ENCODE data around the gene ZC3H12D.
"Not testable (repeated sequence)": the region's sequence is repeated elsewhere in the genome, so short reads cannot be mapped to it uniquely, and the experiment has no call there.

The ZC3H12D gene

DNA sequence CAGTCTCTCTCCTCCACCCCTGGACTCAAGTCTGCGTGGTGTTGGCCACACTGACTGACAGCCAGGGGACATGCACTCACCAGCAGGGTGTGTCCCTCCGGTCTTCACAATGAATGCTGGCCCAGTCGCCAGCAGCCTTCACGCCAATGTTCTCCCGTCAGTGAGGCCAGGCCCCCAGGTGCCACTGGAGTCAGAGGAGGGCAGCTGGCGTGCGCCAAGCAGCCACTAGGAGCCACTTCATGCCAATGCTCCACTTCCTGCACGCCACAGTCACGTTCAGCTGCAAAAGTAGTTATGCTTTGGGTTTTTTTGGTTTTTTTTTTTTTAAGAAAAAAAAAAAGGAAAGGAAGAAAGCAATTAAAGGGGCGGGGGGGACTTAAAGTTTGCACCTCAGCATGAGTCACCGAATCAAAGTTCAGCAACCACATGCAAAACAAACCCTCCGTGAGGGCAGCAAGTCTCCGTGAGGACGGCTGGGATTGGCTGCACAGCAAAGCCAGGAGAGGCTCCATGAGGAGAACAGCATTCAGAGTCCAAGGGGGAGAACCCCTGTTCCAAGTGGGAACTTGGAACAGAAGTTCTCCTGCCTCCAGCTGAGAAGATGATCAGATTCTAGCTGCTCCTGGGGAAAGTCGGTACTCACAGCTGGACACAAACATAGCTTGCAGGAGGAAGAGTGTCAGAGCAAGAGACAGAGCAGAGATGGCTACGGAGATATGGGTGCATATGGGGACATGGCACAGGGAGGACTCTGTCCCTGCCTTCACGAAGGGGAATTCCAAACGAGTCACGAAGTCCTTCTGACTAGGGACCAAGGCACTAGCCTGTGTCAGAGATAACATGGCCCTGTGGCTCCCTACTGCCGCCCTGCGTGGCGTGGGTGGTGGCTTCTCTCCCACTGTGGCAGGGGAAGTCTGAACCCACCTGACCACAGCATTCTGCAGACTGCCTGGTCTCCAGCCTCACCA is at the start of gene ZC3H12D:
Gene ZC3H12D, minus strand, starts transcription at position 282 of the 968 bp plus-strand sequence. CDS start 10,471 bp downstream, outside the sequence.
- no peak for DNase-seq

DNA sequence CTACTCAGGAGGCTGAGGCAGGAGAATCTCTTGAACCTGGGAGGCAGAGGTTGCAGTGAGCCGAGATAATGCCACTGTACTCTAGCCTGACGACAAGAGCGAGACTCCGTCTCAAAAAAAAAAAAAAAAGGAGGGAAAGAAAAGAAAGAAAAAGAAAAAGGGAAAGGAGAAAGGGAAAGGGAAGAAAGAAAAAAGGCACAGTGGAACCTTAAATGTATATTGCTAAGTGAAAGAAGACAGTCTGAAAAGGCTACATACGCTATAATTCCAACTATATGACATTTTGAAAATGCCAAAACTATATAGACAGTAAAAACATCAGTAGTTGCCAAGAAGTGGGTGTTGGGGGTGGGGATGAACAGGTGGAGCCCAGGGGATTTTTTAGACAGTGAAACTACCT is 44.8 kb upstream of the ZC3H12D start:
- DNase-seq, result no peak

DNA sequence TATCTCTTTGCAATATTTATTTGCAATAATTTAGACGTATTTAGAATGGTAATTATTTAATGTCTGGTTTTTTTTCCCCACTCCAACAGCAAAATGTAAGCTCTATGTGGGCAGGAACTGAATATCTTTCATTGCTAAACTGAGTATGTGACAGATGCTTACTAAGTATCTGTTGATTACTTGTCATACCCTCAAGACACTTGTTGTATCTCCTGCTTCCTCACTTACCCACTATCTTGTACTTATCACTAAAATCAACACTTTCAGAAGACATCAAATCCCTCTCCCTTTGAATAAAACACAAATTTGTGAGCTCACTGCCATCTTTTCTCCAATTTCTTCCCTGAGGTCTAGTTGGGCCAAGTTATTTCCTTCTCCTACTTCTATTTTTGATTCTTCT is 30.7 kb upstream of the ZC3H12D start:
- DNase-seq, result no peak

DNA sequence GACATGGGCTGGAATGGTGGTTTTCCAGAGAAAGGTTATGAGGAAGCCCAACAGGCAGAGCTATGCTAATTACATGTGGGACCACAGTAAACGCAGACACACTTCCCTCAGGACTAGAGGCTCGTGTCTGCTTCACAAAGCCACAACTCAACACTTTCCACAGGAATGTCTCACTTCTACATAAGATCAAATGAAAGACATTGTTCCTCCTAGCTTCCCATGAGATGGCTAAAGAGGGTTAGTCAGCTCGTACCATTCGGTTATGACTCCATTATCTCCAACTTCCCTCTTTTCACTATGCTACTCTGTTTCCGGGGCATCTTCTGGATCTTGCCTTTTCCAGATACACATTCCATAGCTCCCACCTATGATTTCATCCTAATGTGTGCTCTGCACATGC is 29.1 kb upstream of the ZC3H12D start:
- DNase-seq, result no peak

DNA sequence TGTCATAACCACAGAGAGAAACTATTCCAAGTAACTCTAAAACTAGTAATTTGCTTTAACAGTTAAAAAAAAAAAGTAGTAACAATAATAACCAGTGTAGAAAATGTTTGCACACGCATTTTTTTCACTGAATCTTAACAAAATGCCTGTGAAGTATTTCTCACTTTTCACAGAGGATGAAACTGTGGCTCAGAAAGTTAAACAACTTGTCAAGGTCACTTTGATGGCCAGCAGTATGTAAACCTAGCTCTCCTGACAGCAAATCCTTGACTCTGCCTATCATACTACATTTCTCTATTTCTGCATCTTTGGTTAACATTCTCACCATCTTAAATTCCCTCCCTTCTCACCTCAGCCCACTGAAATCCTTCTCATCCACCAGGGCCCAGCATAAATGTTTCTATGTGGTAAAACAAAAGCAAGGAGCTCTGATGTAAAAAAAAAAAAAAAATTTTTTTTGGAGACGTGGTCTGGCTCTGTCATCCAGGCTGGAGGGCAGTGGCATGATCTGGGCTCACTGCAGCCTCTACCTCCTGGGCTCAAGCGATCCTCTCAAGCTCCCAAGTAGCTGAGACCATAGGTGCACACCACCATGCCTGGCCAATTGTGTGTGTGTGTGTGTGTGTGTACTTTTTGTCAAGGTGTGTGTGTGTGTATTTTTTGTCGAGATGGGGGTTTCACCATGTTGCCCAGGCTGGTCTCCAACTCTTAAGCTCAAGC is 26.1 kb upstream of the ZC3H12D start:
- no peak for DNase-seq

DNA sequence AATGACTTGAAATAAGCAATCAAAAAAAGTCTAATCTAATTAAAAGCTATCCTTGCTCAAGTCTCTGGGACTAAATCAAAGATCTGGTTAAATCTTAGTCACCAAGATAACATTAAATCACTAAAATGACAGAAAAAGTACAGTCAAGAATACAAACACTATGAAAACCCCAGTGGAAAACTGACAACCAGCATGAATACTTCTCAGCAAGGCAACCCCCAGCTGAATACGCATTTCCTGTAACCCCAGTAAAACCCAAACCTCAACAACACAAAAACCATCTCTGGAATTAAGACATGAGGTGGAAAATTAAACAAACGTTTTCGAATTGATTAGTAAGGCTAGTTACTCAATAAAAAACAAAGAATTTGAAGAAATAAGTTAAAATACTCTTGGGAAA is 23.7 kb upstream of the ZC3H12D start:
- DNase-seq, result no peak

DNA sequence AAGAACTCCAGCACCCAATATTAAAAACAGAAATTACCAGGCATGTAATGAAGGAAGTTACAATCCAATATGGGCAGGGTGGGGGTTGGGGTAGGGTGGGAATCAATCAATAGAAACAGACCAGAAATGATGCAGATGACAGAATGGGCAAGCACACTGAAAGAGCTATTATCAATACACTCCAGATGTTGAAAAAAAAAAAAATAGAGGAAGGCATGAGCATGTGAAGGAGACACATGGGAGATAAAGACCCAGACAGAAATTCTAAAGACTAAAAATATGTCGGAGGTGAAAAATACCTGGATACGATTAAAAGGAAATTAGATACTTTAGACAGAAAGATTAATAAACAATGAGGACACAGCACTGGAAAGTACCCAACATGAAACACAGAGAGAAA is 19.1 kb upstream of the ZC3H12D start:
- no peak for DNase-seq

DNA sequence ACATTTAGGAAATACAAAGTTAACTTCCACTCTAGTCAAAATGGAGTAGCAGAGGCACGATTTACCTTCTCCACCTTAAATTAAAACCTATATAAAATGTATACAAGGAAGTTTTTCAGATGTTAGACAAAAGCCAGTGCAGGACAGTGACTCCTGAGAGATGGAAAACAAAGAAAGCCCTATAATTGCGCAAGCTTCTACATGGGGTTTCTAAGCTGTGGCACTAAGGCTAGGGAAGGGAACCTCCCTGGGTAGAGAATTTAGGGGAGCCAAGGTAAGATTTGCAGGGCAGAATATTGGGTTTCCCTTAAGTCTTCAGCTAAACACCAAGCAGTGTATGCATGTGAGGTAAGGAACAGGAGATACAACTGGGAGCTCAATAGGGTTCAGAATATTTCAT is 18.5 kb upstream of the ZC3H12D start:
- no peak for DNase-seq

DNA sequence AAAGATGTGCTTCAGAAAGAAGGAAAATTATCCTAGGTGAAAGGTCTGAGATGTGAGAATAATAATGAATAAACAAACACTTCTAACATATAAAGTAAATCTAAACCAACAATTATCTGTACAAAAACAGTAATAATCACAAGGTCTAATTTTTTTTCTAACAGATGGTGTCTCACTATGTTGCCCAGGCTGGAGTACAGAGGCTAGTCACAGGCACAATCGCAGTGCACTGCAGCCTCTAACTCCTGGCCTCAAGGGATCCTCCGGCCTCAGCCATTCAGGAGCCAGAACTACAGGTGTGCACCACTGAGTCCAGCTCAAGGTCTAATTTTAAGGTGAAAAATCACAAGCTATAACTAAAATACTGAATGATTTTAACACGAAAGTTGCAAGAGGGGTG is 17.0 kb upstream of the ZC3H12D start:
- no peak for DNase-seq

DNA sequence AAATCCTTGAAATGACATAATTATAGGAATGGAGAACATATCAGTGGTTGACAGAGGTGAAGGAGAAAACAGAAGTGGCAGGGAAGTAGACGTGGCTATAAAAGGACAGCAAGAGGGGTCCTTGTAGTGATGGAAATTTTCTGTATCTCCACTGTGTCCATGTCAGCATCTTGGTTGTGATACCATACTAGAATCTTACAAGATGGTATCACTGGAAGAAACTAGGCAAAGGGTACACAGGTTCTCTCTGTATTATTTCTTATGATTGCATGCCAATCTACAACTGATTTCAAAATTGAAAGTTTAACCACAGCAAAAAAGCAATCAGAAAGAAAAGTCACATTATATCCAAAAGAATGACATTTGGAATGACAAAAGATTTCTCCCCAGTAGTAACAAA is 16.4 kb upstream of the ZC3H12D start:
- DNase-seq, result no peak

DNA sequence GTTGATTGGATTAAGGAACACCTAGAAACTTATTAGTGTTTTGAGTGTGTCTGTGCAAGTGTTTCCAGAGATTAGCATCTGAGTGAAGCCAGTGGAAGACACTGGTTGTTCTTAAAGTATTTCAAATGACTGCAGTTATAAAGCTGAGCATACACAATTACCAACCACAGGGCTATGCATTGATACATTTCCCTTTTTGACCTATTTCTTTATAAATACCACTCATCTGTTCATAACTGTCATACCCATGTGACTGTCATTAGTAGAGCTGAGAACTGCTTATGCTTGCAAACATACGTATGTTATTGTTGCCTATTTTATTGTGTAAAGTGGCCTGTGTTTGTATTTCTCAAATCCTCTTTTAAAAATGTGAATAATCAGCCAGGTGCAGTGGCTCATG is 15.3 kb upstream of the ZC3H12D start:
- DNase-seq, result no peak

DNA sequence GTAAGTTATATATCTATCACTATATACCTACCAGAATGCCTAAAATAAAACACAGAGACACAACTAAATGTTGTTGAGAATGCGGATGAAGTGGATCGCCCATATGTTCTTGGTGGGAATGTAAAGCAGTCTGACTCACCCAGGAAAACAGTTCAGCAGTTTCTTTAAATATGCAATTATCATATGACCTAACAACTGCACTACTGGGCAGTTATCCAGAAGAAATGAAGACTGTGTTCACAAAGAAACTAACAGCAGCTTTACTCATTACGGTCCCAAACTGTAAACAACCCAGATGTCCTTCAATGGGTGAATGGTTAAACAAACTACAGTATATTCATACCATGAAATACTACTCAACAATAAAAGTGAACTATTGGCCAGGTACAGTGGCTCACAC is 14.3 kb upstream of the ZC3H12D start:
- no peak for DNase-seq

DNA sequence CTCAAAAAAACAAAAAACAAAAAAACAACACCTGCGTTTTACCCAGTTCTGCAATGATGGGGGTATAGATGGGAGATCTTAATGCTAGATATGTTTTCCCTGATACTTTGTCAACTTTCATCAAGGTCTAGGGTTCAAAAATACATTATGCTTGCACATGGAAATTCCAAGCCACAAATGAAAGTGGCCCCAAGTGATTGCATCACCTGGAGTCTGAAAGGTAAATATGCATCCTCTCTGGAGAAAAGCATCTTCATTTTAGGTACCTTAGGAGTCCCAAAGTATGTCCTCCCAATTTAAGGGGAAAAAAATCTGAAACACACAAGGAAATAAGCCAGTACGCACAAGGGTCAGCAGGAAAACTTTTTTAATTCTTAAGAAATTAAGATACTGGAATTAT is 12.6 kb upstream of the ZC3H12D start:
- DNase-seq, result no peak

DNA sequence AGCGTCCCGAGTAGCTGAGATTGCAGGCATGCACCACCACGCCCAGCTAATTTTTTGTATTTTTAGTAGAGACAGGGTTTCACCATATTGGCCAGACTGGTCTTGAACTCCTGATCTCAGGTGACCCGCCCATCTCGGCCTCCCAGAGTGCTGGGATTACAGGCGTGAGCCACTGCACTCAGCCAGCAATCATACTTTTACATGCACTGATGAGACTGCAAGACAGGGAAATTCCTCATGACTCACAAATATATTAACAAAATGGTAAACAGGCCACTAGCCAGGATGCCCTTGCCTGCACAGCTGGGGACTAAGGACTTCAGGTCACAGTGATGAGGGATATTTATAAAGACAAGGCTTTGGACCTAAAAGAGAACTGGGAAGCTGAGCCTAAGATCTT is 11.8 kb upstream of the ZC3H12D start:
- DNase-seq, result not testable (repeated sequence)

DNA sequence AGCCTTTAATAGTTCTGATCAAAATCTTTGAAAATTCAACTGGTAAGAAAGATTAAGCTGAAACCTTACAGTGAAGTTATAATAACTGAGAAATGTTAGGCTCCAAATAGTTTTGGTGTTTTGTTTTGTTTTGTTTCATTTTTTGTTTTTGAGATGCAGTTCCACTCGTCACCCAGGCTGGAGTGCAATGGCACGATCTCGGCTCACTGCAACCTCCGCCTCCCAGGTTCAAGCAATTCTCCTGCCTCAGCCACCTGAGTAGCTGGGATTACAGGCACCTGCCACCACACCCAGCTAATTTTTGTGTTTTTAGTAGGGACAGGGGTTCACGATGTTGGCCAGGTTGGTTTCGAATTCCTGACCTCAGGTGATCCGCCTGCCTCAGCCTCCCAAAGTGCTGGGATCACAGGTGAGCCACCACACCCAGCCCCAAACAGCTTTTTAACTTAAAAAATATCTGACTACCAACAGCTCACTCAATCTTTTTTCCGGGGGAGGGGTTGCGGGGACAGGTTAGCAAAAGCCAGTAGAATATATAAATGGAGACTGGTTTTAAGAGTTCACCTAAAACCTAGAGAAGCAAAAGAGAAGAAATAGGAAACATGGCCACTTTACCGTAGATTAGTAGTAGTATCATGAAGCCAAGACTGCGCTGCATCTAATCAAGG is 10.7 kb upstream of the ZC3H12D start:
- not testable (repeated sequence) for DNase-seq

DNA sequence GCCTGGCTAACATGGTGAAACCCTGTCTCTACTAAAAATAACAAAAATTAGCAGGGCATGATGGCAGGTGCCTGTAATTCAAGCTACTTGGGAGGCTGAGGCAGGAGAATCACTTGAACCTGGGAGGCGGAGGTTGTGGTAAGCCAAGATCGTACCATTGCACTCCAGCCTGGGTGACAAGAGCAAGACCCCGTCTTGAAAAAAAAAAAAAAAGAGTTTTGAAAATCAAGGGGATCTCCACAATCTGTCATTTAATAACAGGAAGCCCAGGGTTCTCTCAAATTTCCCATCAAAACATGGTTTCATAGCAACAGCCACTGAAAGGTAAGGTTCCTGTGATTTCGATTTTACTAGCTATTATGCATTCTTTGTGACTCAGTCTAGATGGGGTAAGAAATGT is 10.0 kb upstream of the ZC3H12D start:
- DNase-seq, result not testable (repeated sequence)

DNA sequence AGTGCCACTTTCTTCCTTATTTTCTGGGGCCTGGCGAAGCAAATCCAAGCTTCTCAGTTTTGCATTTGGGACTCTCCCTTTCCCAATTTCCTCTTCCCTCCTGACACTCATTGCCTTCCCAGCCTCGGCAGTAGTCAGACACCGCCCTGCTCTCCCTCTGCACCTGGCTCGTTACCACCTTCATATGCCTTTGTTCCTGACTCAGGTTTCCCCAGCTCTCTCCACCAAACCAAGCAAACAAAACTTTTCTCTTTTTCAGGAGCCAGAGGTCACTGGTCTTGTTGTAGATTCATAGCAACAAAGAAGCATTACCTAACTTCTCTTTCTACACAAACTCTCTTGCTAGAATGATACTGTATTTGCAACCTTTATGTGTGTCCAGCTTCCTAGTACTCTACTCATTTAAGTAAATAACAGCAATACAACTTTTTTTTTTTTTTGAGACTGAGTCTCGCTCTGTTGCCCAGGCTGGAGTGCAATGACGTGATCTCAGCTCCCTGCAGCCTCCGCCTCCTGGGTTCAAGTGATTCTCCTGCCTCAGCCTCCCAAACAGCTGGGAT is 9.0 kb upstream of the ZC3H12D start:
- no peak for DNase-seq

DNA sequence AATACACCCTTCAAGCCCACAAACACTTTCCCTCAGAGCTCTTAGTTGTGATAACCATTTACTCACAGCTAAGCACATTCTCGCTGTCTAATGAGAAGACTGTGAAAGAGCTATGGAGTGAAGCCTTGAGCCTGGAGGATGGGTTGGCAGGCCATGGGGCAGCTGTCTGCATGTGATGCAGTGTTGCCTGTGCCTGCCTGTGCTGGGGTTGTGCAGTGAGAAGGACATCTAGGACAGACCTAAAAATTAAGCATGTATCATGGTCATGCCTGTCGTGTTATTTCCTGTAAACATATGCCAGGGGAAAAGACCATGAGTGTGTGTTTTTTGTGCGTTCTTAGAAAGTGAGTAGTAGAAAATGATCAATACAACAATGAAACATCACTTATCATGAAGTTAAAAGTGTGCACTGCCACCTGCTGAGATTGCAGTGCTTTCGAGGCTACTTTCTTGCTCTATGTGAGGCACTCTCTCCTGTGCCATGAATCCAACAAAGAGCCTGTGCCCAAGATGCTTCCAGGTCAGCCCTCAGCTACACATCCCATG is 8.1 kb upstream of the ZC3H12D start:
- no peak for DNase-seq

DNA sequence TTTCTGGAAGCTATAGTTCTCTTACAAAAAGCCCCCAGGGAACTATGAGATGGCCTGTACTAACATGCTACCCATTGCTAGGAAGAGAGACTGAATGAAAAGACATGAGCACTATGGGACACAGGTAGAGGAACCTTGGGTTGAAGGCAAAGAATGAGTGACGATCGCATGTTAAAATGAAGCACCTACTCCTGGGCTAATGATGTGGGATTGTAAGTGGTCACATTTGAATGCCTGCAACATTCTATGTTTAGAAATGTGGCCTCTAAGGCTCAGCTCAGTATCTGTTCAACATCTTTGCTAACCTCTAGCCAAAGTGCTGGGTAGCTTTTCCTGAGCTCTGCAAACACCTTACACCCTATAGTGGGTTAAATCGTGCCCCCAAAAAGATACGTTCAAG is 5.2 kb upstream of the ZC3H12D start:
- DNase-seq, result no peak

DNA sequence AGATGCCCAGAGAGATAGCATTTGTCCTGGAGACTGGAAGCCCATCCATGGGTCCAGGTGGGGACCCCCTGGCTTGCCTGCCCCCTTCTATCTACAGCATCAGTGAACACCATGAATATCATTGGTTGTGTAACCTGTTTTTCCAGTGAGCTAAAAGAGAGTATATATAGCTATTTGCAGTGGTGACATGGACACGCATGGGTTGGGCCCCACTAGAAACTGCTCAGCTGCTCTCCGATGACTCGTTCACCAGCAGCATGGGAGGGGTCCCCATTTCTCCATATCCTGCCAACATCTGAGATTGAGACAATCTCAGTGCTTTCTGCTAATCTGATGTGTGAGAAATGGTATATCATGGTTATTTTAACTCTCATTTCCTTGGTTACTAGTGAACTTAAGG is 4.0 kb upstream of the ZC3H12D start:
- no peak for DNase-seq

DNA sequence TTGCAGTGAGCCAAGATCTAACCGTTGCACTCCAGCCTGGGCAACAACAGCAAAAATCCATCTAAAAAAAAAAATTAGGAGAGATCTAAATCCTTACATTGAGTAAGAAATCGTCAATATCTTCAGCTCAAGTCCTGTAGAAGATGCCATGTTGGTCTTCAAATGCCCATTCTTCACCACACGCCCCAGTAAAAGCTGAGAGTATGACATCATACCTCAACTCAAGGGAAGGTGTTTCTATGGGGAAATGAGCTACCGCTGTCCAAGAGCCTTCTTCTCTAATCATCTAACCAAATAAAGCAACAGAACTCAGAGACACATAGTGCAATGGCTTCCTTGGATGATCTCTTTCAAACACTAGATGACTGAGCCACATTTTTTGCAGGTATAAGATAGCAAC is 2.5 kb upstream of the ZC3H12D start:
- DNase-seq, result no peak

DNA sequence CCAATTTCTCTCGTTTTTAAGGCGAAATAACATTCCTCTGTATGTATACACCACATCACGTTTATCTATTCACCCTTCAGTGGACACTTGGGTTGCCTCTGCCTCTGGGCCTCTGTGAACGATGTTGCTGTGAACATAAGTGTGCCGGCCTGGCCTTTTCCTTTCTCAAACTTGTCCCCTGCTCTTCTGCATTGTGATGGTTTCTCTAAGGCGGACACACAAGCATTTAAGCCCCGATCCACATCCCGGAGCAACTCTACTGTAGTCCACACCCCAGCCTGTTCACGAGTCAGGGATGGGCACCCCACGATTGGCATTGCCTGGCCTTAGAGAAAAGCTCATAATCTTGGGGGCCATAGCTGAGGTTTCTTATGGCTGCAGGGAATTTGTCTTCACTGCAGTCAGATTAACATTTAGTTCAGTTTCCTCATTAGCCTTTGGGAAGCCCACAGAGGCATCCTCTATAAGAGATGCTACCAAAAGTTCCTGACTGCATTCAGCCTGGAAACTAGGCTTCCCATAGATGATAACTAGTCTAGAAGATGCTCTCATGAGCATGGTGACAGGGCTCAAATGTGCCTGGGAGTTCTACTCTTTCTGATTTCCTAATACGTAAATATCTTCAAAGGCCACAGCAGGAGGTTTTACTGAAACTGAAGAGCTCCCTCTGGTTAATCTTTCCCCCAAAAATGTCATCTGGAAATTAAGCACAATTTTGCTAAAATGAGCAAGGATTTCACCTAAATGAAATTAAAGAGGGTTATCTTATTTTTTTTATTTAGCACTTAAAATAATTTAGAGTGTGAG is 762 bp downstream of the ZC3H12D start:
- DNase-seq, result no peak
